Epithelial cell of prostate (primary cell): ENCODE data around the gene KCTD1.

Experiments used
- DNase-seq: peaks from one replicate; pipeline ENCODE4 v3.0.0-alpha.2; 2011; ENCODE audit warnings: low read depth, low spot score
- H3K27ac ChIP-seq: fragments of 450-650 bp; 2 replicates; pipeline ENCODE4 v1.5.1; 2017; ENCODE audit warnings: mild to moderate bottlenecking

The KCTD1 gene

GRCh38 chr18:26409091-26409490 is 139.3 kb downstream of the KCTD1 start:
- no peak for DNase-seq
- no peak overlapping the region for H3K27ac ChIP-seq

- no peak overlapping the region for H3K27ac ChIP-seq
- DNase-seq, result no peak
Observed at GRCh38 chr18:26407736-26408601, 140.4 kb downstream of the KCTD1 start.

- no peak overlapping the region for H3K27ac ChIP-seq
- no peak for DNase-seq
Observed at GRCh38 chr18:26406854-26407517, 141.4 kb downstream of the KCTD1 start.

- H3K27ac ChIP-seq, result no peak overlapping the region
- DNase-seq, result no peak
Observed at GRCh38 chr18:26406324-26406723, 142.0 kb downstream of the KCTD1 start.

- DNase-seq, result no peak
- no peak overlapping the region for H3K27ac ChIP-seq
Observed at GRCh38 chr18:26405190-26405801, 143.1 kb downstream of the KCTD1 start.
